Measurements from ENCODE around the gene TNFRSF12A. TPM values are rescaled to one million over a fixed set of nuclear protein-coding genes. Genes with fewer than 3 reads are reported as not detected.

The TNFRSF12A gene
- total and polyA plus RNA-seq, 9 of the 15 experiments (the other 6 are each of a cell fraction or from before 2014, with no cell fraction given) = 0.41 to 61.8 (median 26.5) TPM

DNA sequence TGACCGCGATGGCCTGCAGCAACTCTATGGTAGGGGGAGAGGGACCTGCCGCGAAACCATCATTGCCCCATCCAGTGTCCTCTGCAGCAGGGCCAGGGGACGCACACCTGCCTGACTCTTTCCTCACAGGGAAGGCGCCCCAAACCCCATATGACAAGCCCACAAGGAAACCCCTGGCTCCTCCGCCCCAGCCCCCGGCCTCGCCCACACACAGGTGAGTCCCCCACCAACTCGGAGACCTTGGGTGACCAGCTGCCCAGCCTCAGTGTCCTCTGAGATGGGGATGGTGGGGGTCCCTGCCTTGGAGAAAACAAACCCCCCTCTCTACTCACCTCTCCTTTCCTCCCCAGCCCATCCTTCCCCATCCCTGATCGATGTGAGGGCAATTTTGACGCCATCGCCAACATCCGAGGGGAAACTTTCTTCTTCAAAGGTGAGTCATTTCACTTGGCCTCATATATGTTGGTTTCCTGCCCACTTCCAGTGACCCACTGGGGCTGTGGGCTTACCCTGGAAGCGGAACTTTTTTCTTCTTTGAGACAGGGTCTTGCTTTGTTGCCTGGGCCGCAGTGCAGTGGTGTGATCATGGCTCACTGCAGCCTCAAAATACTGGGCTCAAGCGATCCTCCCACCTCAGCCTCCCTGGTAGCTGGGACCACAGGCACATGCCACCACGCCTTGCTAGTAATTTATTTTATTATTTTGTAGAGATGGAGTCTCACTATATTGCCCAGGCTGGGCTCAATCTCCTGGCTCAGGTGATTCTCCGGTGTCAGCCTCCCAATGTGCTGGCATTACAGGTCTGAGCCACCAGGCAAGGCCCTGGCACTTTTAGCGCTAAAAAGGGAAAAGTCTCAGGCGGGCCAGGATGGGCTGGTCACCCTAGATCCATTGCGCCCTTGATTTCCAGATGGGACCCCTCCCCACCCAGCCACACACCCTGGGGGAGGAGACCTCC lies 37.3 kb downstream of the TNFRSF12A start:
- TF ChIP-seq HEY1 (CRISPR knock-in tag; IDR thresholded peaks at IDR 0.05; ENCODE audit: borderline replicate concordance) = no peak
- TF ChIP-seq ZBTB7A (IDR thresholded peaks at IDR 0.05; ENCODE audit: borderline replicate concordance, control insufficient read depth, low read depth, low read length) = peak; percentile 10; the same call in 1 of the 2 replicates
- no peak for TF ChIP-seq U2AF2 (optimal IDR thresholded peaks at IDR 0.05; ENCODE audit: low read depth, low read length)
- peaks cover 8 to 38% of the 10 kb centered on the region in 2 experiments for H3K4me1 ChIP-seq (replicated peaks in 1 of 2; ENCODE audit: control insufficient read depth in 2 of 2, insufficient read depth in 2 of 2, low read length in 2 of 2)
- peaks cover 4% of the 10 kb centered on the region for H3K9me1 ChIP-seq (ENCODE audit: control insufficient read depth, insufficient read depth, low read length)
- H3K27ac ChIP-seq (ENCODE audit: extremely low read depth, low read depth, low read length) = no peak overlapping the region
- in situ Hi-C loops (cut with MboI) (no loop called here), intact Hi-C loops (cut with micrococcal nuclease) (loop anchor here (5.0 to 10.0 kb wide), 2 partner anchors 45 to 117 kb away; no protein-coding TSS in a partner anchor)
- ChIA-PET POLR2A (interaction anchor here (0.9 to 1.6 kb wide), 3 partner anchors 9 to 72 kb away, joined by 3 to 6 read pairs (median 5); no protein-coding TSS in a partner anchor), CTCF (ENCODE audit: low intra/inter-chr PET ratio) (interaction anchor here (0.9 to 2.6 kb wide), 2 partner anchors 54 to 72 kb away, joined by 6 to 20 read pairs; no protein-coding TSS in a partner anchor)
- no peak for ATAC-seq
- no peak for DNase-seq (ENCODE audit: extremely low read depth in 1 of 4, low spot score in 3 of 4)
- H3K9me3 ChIP-seq (replicated peaks; ENCODE audit: control insufficient read depth, insufficient read depth, low read depth, low read length) = no peaks in the 10 kb centered on the region
- H2AFZ ChIP-seq (ENCODE audit: low read depth, low read length) = no peak overlapping the region
- 84% methylated on average over 20 of the region's 22 CpGs for WGBS (ENCODE audit: insufficient coverage, low coverage, missing lambda C conversion rate)
- H3K4me3 ChIP-seq = peak overlapping the region; percentile 93; the same call in 1 of the 2 replicates
- H3K9ac ChIP-seq (ENCODE audit: insufficient read depth in 1 of 2, low read depth in 2 of 2, low read length in 2 of 2) = peak overlapping the region in 1 of 2 experiments; percentile 97; a peak in 2 of 4 replicates
- no peaks in the 10 kb centered on the region for H3K27me3 ChIP-seq (ENCODE audit: control insufficient read depth in 2 of 2, insufficient read depth in 2 of 2, low read length in 2 of 2)
- FAIRE-seq = no peak
- H3K79me2 ChIP-seq (ENCODE audit: control insufficient read depth, insufficient read depth, low read length) = peaks cover 2% of the 10 kb centered on the region; the same call in 2 of the 3 replicates
- BruUV-seq (replicated peaks) = TSS peak; percentile 72
- H4K20me1 ChIP-seq (replicated peaks; ENCODE audit: control insufficient read depth, insufficient read depth, low read length) = 0 out of 2 replicates have a peak, but pooled peaks cover 3% of the 10 kb centered on the region
- no peaks in the 10 kb centered on the region for H3K36me3 ChIP-seq (ENCODE audit: control insufficient read depth, insufficient read depth, low read length)
- H3K4me2 ChIP-seq (ENCODE audit: insufficient read depth, low read length) = 0 out of 2 replicates have a peak overlapping the region, but pooled peaks have one; percentile 93

All from K562 (cell line).